Activated CD8-positive, alpha-beta memory T cell treated with anti-CD3 and anti-CD28 coated beads, Interleukin-2, amount 50 U/mL, for 1 hour (primary cell): ENCODE results near the gene SORCS2.

Experiments
- DNase-seq: peaks from one replicate; pipeline ENCODE4 v3.0.0-alpha.2; 2020; ENCODE audit errors: extremely low read depth

The SORCS2 gene

GRCh38 chr4:7375427-7375826 lies 183.1 kb downstream of the SORCS2 start:
- no peak for DNase-seq

GRCh38 chr4:7377223-7377865 lies 185.0 kb downstream of the SORCS2 start:
- no peak for DNase-seq

GRCh38 chr4:7379186-7379585 lies 186.8 kb downstream of the SORCS2 start:
- DNase-seq: no peak

- no peak for DNase-seq
These were observed 187.4 kb downstream of the SORCS2 start for GRCh38 chr4:7379719-7380118.

GRCh38 chr4:7381221-7381889 lies 189.0 kb downstream of the SORCS2 start:
- DNase-seq: no peak

- no peak for DNase-seq
These were observed 189.7 kb downstream of the SORCS2 start for GRCh38 chr4:7381890-7382633.

GRCh38 chr4:7382634-7383014 lies 190.3 kb downstream of the SORCS2 start:
- no peak for DNase-seq

GRCh38 chr4:7383266-7383665 lies 190.9 kb downstream of the SORCS2 start:
- no peak for DNase-seq

GRCh38 chr4:7384003-7384928 lies 191.9 kb downstream of the SORCS2 start:
- DNase-seq: no peak

- no peak for DNase-seq
These were observed 192.9 kb downstream of the SORCS2 start for GRCh38 chr4:7384929-7385890.

- DNase-seq: no peak
These were observed 195.6 kb downstream of the SORCS2 start for GRCh38 chr4:7387925-7388324.

- no peak for DNase-seq
These were observed 196.3 kb downstream of the SORCS2 start for GRCh38 chr4:7388627-7389026.

- DNase-seq: no peak
These were observed 196.9 kb downstream of the SORCS2 start for GRCh38 chr4:7389101-7389701.

- no peak for DNase-seq
These were observed 197.4 kb downstream of the SORCS2 start for GRCh38 chr4:7389719-7390118.

GRCh38 chr4:7390336-7390735 lies 198.0 kb downstream of the SORCS2 start:
- DNase-seq: no peak

- DNase-seq: no peak
These were observed 198.7 kb downstream of the SORCS2 start for GRCh38 chr4:7390906-7391636.

GRCh38 chr4:7391637-7392437 lies 199.5 kb downstream of the SORCS2 start:
- no peak for DNase-seq
